HFFc6 (cell line): ENCODE data around the gene COL25A1. TPM values are rescaled to one million over a fixed set of nuclear protein-coding genes. Genes with fewer than 3 reads are reported as not detected.

ENCODE experiments used
- DNase-seq: peaks from one replicate; pipeline ENCODE4 v3.0.0-alpha.2; 2018
- H3K27ac Mint-ChIP-seq: 2 replicates; pipeline ENCODE4 v1.8.0; 2020; ENCODE audit warnings: mild to moderate bottlenecking, mixed read lengths
- H3K27me3 Mint-ChIP-seq: 2 replicates; pipeline ENCODE4 v1.8.0; 2021; ENCODE audit warnings: mild to moderate bottlenecking, moderate library complexity, mixed read lengths; ENCODE audit not compliant: insufficient read depth
- H3K36me3 Mint-ChIP-seq: 2 replicates; pipeline ENCODE4 v1.8.0; 2021; ENCODE audit warnings: low read depth, mixed read lengths
- H3K4me1 Mint-ChIP-seq: 2 replicates; pipeline ENCODE4 v1.8.0; 2020; ENCODE audit warnings: low read depth, mixed read lengths
- H3K4me3 Mint-ChIP-seq: 2 replicates; pipeline ENCODE4 v1.8.0; 2020; ENCODE audit warnings: mild to moderate bottlenecking, moderate library complexity, mixed read lengths
- H3K9me3 Mint-ChIP-seq: 2 replicates; pipeline ENCODE4 v1.8.0; 2020; ENCODE audit warnings: mild to moderate bottlenecking, mixed read lengths
- long read RNA-seq: library from polyadenylated mRNA; unstranded; transcript quantifications from one replicate; pipeline ENCODE4 v2.0.0, GENCODE V29; 2019
- total RNA-seq, 6 experiments: library from RNA; stranded (reverse); fragmentation: NEBNext Ultra II Directional; extraction: Animal tissue kit (Norgen Biotek cat#: 25700); gene quantifications; 2 replicates in 1 of 6; 3 replicates in 5 of 6; pipeline ENCODE4 v1.2.3, GENCODE V29; 2021
- TF ChIP-seq, protein P1 (sequence below): fragments of 200-600 bp; sonication (generic); IDR thresholded peaks from 2 replicates; pipeline ENCODE4 v1.5.0; 2021; ENCODE audit warnings: antibody characterized with exemption, mild to moderate bottlenecking

COL25A1 gene
- not detected for total RNA-seq
- long read RNA-seq = 0 reads

DNA sequence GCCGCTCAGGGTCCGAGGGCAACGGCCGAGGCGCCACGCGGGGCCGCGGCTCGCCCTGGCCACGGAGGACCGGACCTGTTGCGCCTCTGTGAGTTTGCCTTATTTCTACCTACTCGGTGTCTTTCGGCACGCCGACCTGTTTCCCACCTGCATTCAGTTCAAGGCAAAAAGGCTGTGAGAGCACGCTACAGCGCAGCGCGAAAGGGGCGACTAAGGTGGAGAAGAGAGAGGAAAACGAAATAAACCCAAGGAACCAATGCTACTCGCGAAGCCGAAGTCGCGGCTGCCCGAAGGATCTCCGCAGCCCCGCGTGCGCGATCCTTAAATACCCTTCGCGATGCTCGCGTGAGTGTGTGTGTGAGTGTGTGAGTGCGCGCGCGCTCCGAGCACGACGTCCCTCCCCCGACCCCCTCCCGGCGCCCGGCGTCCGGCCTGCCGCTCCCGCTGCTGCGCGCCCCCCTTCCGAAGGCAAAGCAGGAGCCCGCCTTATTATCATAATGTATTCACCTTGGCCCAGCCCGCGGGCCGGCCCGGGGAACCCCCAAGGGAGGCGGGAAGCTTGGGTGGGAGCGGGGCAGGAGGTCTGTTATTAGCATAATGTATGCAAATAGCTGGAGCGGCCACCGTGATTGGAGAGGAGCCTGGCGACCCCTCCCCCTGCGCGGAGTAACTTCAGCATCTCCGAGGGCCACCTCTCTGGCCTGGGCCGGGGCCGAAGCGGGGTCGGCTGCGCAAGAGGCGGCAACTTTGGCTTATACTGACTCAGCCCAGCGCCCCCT lies at the start of gene COL25A1:
TSS of gene COL25A1 (minus strand) at position 298 of the 779 bp plus-strand sequence.
- no peak for DNase-seq
- Mint-ChIP-seq H3K36me3 (peaks cover 5% of the 10 kb centered on the region), H3K27me3 (peaks cover 15% of the 10 kb centered on the region)

GRCh38 chr4:109350121-109350520 lies 47.7 kb upstream of the COL25A1 start:
- Mint-ChIP-seq H3K4me1 (no peaks in the 10 kb centered on the region), H3K36me3 (no peaks in the 10 kb centered on the region), H3K4me3 (no peak overlapping the region), H3K9me3 (peaks cover 10% of the 10 kb centered on the region; the same call in 1 of the 2 replicates), H3K27me3 (no peaks in the 10 kb centered on the region; the same call in 1 of the 2 replicates), H3K27ac (no peak overlapping the region)
- TF ChIP-seq, protein P1, sequence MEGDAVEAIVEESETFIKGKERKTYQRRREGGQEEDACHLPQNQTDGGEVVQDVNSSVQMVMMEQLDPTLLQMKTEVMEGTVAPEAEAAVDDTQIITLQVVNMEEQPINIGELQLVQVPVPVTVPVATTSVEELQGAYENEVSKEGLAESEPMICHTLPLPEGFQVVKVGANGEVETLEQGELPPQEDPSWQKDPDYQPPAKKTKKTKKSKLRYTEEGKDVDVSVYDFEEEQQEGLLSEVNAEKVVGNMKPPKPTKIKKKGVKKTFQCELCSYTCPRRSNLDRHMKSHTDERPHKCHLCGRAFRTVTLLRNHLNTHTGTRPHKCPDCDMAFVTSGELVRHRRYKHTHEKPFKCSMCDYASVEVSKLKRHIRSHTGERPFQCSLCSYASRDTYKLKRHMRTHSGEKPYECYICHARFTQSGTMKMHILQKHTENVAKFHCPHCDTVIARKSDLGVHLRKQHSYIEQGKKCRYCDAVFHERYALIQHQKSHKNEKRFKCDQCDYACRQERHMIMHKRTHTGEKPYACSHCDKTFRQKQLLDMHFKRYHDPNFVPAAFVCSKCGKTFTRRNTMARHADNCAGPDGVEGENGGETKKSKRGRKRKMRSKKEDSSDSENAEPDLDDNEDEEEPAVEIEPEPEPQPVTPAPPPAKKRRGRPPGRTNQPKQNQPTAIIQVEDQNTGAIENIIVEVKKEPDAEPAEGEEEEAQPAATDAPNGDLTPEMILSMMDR = no peak
- no peak for DNase-seq

More for the DNA sequence above, at the start of gene COL25A1:
- H3K9me3 Mint-ChIP-seq = peaks cover 8% of the 10 kb centered on the region
- peak within 1 kb of the TSS; percentile 68 for H3K4me3 Mint-ChIP-seq
- no peak within 1 kb of the TSS for H3K27ac Mint-ChIP-seq
- TF ChIP-seq, protein P1 = no peak
- peaks cover 5% of the 10 kb centered on the region for H3K4me1 Mint-ChIP-seq

DNA sequence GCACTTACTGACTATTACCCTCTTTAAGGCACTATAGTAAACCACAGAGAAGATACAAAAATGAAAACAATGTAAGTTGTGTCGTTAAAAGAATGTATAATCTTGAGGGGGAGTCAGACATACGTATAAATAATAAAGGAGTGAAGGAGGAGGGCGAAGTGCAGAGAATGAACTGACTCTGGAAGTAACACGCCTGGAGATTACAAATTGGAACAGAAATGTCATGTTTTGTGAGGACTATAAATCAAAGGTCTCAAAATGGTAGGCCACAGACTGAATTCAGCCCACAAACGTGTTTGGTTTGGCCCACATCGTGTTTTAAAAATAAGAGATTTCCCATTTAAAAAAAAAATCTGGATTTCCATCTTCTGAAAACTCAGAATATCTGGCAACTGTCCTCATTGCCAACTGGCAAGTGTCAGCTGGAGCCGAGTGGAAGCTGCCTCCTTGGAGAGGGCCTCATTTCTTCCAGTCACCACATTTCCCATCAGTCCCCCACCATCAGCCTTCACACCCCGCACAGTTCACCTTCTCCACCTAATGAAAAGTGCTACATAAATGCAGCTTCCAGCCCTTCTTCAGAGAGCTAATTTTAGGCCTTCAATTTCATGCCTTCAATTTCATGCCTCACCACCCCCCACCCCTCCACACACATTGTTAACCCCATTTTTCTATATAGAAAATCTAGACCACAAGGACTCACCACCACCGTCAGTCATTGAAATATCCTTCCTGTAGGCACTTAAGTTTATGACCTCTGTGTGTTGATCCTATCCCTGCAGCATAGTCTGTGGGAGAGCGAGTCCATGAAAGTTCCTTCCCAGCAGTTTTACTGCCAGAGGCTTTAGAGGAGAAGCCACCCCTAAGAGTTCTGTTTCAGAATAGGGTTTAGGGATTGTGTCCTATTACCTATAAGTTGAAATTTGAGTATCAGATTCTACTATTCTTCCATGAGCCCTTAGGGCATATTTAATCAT lies 32.0 kb upstream of the COL25A1 start:
- Mint-ChIP-seq H3K27ac (no peak overlapping the region), H3K27me3 (no peaks in the 10 kb centered on the region), H3K36me3 (no peaks in the 10 kb centered on the region), H3K4me1 (no peaks in the 10 kb centered on the region), H3K4me3 (no peak overlapping the region), H3K9me3 (peaks cover 8% of the 10 kb centered on the region; the same call in 1 of the 2 replicates)
- TF ChIP-seq, protein P1 = no peak
- DNase-seq = no peak

GRCh38 chr4:109332926-109333464 lies 30.5 kb upstream of the COL25A1 start:
- no peak overlapping the region for H3K27ac Mint-ChIP-seq
- TF ChIP-seq, protein P1 = peak; percentile 23; the same call in 1 of the 2 replicates
- no peaks in the 10 kb centered on the region for H3K36me3 Mint-ChIP-seq
- H3K9me3 Mint-ChIP-seq = peaks cover 6% of the 10 kb centered on the region
- no peaks in the 10 kb centered on the region for H3K27me3 Mint-ChIP-seq
- no peaks in the 10 kb centered on the region for H3K4me1 Mint-ChIP-seq
- no peak for DNase-seq
- H3K4me3 Mint-ChIP-seq = no peak overlapping the region

GRCh38 chr4:109327641-109328040 lies 25.2 kb upstream of the COL25A1 start:
- Mint-ChIP-seq H3K4me1 (no peaks in the 10 kb centered on the region), H3K27me3 (no peaks in the 10 kb centered on the region; the same call in 1 of the 2 replicates), H3K27ac (no peak overlapping the region), H3K9me3 (peaks cover 38% of the 10 kb centered on the region), H3K4me3 (no peak overlapping the region), H3K36me3 (peaks cover 7% of the 10 kb centered on the region; the same call in 1 of the 2 replicates)
- TF ChIP-seq, protein P1 = no peak
- no peak for DNase-seq
